ENCODE data around the gene MAN2B2.

- no peak for TF ChIP-seq CTCF (IDR thresholded peaks at IDR 0.05)
- no peak for TF ChIP-seq POLR2A (IDR thresholded peaks at IDR 0.05)
These were observed 16.3 kb downstream of the MAN2B2 start for GRCh38 chr4:6591313-6591712.

Data from breast epithelium (tissue), 3 donors.